WI38 (cell line): Measurements from ENCODE around the gene DSG3.

Experiments
- H3K4me3 ChIP-seq: 2 replicates; pipeline ENCODE4 v1.5.1; 2011; ENCODE audit warnings: low read depth, mild to moderate bottlenecking, control low read depth, low read length
- TF ChIP-seq, protein P1 (sequence below): IDR thresholded peaks from 2 replicates; pipeline ENCODE4 v1.5.1; 2012; ENCODE audit warnings: low read depth, mild to moderate bottlenecking, control low read depth, low read length

Gene DSG3

DNA sequence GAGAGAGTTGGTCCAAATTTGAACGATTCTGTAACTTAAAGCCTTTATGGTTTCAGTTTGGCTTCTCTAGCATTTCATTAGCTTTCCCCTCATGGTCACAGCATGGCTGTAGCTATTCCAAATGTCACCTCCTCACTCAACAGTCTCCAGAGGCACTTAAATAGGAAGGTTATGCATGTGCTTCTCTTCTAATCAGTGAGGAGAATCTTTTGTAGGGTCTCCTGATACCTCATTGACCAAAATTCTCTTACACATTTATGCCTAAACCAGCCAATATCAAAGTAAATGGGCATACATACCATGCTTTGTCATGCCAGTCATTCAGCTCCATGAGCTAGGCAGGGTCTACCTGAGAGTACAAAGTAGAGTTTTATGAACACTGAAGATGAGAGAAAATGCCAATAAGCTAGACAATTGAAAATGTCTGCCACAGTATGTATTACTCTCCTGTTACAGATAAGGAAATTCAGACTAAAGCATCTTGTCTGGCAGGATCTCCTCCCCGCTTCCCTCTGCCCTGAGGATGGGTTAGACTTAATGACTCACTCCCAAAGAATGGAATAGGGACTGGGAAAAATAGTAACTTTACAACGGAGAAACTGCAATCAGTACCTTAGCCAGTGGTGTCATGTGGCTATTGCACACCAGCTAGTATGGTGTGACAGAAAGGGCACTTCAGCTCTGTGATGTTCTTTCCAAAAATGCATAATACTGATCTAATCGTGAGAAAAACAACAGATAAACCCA is 65.8 kb downstream of the DSG3 start:
- no peak overlapping the region for H3K4me3 ChIP-seq
- TF ChIP-seq, protein P1, sequence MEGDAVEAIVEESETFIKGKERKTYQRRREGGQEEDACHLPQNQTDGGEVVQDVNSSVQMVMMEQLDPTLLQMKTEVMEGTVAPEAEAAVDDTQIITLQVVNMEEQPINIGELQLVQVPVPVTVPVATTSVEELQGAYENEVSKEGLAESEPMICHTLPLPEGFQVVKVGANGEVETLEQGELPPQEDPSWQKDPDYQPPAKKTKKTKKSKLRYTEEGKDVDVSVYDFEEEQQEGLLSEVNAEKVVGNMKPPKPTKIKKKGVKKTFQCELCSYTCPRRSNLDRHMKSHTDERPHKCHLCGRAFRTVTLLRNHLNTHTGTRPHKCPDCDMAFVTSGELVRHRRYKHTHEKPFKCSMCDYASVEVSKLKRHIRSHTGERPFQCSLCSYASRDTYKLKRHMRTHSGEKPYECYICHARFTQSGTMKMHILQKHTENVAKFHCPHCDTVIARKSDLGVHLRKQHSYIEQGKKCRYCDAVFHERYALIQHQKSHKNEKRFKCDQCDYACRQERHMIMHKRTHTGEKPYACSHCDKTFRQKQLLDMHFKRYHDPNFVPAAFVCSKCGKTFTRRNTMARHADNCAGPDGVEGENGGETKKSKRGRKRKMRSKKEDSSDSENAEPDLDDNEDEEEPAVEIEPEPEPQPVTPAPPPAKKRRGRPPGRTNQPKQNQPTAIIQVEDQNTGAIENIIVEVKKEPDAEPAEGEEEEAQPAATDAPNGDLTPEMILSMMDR: no peak

DNA sequence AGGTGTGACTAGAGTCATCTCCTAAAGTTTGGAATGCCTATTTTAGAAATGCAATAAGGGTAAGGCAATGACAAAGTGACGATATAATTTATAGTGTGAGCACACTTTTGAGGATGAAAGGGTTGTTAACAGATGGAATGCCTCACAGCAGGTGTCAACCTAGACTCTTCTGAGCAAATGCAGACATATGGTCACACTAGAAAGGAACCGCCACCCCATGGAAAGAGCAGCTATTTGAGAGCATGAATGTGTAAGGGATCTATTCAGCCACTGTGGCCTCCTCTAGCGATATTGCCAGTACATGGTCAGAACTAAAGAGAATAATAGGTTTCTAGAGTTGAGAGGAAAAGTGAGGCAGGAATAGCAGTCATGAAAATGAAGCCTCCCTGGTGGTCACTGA is 68.9 kb downstream of the DSG3 start:
- H3K4me3 ChIP-seq: no peak overlapping the region
- TF ChIP-seq, protein P1: no peak

DNA sequence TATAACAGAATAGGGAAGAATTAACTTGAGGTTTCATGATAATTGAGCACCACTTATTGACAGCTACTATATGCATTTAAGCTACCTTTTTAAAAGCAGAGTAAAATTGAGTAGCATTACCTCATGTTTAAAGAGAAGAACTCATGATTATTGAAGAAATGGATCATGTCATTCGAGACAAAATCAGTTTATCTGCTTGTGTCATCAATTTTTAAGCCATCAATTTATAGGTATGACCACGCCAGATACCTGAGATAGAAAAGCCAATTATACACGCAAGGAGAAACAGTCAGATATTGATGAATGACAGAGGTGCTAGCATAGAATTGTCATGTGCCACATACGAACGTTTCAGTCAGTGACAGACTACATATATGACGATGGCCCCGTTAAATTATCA is 78.8 kb downstream of the DSG3 start:
- H3K4me3 ChIP-seq: no peak overlapping the region
- TF ChIP-seq, protein P1: no peak
